PFSK-1 (cell line): ENCODE measurements around the gene TGOLN2.

Experiments used
- FOXP2 ChIP-seq: optimal IDR thresholded peaks from 2 replicates; pipeline ENCODE3; 2011; ENCODE audit warnings: borderline replicate concordance, control low read depth, inconsistent platforms; ENCODE audit not compliant: insufficient read depth; ENCODE audit errors: extremely low read length, extremely low read depth
- POLR2AphosphoS5 ChIP-seq: IDR thresholded peaks from 2 replicates; pipeline ENCODE4 v1.6.1; 2012; ENCODE audit warnings: low read depth, mild to moderate bottlenecking, control low read depth, low read length, moderate library complexity
- SIN3A ChIP-seq: IDR thresholded peaks from 2 replicates; pipeline ENCODE4 v1.6.1; 2012; ENCODE audit warnings: mild to moderate bottlenecking, low read length, moderate library complexity, borderline replicate concordance; ENCODE audit not compliant: insufficient read depth
- TAF1 ChIP-seq: IDR thresholded peaks from 2 replicates; pipeline ENCODE4 v1.6.1; 2012; ENCODE audit warnings: low read length, control low read depth, borderline replicate concordance; ENCODE audit not compliant: insufficient read depth
- TF ChIP-seq, protein P1 (sequence below), 2 experiments: IDR thresholded peaks; 2 replicates each; pipeline versions ENCODE4 v1.6.1 to v1.8.0; 2011 to 2012; ENCODE audit warnings: low read depth in 2 of 2, low read length in 2 of 2, control low read depth in 1 of 2, inconsistent platforms in 1 of 2, mild to moderate bottlenecking in 1 of 2, moderate library complexity in 1 of 2; ENCODE audit not compliant: insufficient read depth in 1 of 2

DNA sequence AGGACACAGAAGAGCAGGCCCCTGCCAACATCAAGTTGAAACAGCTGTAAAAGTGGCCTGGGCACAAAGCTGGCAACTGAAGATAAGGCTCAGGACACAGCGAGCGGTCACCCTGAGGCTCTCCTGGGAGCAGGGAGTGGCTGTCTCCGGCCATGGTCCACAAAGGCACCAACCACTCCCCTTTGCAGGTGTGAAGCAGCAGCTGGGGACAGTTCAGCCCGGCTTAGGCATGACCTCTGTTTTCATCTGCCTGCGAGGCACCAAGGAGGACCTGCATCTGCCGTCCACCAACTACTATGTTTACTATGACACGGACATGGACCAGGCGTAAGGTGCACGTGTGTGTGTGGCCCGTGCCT lies 12.9 kb downstream of the TGOLN2 start:
- TF ChIP-seq POLR2AphosphoS5 (no peak), FOXP2 (no peak), TAF1 (no peak), SIN3A (no peak)
- TF ChIP-seq, protein P1, sequence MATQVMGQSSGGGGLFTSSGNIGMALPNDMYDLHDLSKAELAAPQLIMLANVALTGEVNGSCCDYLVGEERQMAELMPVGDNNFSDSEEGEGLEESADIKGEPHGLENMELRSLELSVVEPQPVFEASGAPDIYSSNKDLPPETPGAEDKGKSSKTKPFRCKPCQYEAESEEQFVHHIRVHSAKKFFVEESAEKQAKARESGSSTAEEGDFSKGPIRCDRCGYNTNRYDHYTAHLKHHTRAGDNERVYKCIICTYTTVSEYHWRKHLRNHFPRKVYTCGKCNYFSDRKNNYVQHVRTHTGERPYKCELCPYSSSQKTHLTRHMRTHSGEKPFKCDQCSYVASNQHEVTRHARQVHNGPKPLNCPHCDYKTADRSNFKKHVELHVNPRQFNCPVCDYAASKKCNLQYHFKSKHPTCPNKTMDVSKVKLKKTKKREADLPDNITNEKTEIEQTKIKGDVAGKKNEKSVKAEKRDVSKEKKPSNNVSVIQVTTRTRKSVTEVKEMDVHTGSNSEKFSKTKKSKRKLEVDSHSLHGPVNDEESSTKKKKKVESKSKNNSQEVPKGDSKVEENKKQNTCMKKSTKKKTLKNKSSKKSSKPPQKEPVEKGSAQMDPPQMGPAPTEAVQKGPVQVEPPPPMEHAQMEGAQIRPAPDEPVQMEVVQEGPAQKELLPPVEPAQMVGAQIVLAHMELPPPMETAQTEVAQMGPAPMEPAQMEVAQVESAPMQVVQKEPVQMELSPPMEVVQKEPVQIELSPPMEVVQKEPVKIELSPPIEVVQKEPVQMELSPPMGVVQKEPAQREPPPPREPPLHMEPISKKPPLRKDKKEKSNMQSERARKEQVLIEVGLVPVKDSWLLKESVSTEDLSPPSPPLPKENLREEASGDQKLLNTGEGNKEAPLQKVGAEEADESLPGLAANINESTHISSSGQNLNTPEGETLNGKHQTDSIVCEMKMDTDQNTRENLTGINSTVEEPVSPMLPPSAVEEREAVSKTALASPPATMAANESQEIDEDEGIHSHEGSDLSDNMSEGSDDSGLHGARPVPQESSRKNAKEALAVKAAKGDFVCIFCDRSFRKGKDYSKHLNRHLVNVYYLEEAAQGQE (IDR thresholded peaks at IDR 0.05; ENCODE audit: insufficient read depth in 1 of 2, low read depth in 2 of 2, low read length in 2 of 2), result no peak
